Epithelial cell of prostate (primary cell): ENCODE data around the gene RIPK3.
"Not testable (repeated sequence)": the region's sequence is repeated elsewhere in the genome, so short reads cannot be mapped to it uniquely, and the experiment has no call there.

ENCODE experiments used
- DNase-seq: peaks from one replicate; pipeline ENCODE4 v3.0.0-alpha.2; 2011; ENCODE audit warnings: low read depth, low spot score
- H3K27ac ChIP-seq: fragments of 450-650 bp; 2 replicates; pipeline ENCODE4 v1.5.1; 2017; ENCODE audit warnings: mild to moderate bottlenecking

The RIPK3 gene

GRCh38 chr14:24339284-24340151 lies at the start of gene RIPK3:
Gene RIPK3, minus strand, starts transcription at chr14:24339991. Its CDS starts 165 bp downstream, at chr14:24339826.
- no peak within 1 kb of the TSS for H3K27ac ChIP-seq
- no peak for DNase-seq

GRCh38 chr14:24389226-24389848 lies 49.5 kb upstream of the RIPK3 start:
- H3K27ac ChIP-seq: no peak overlapping the region
- no peak for DNase-seq

GRCh38 chr14:24388474-24389179 lies 48.8 kb upstream of the RIPK3 start:
- no peak overlapping the region for H3K27ac ChIP-seq
- no peak for DNase-seq

DNA sequence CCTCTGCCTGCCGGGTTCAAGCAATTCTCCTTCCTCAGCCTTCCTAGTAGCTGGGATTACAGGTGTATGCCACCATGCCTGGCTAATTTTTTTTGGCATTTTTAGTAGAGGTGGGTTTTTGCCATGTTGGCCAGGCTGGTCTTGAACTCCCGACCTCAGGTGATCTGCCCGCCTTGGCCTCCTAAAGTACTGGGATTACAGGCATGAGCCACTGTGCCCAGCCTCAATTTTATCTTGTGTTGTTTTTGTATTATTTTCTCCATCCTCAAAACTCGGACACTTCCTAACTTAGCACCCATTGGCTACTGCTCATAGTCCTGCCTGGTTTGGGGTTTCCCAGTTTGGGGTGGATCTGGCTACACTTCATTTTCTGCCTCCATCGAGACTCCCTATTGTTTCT lies 47.8 kb upstream of the RIPK3 start:
- DNase-seq, H3K27ac ChIP-seq: not testable (repeated sequence)

DNA sequence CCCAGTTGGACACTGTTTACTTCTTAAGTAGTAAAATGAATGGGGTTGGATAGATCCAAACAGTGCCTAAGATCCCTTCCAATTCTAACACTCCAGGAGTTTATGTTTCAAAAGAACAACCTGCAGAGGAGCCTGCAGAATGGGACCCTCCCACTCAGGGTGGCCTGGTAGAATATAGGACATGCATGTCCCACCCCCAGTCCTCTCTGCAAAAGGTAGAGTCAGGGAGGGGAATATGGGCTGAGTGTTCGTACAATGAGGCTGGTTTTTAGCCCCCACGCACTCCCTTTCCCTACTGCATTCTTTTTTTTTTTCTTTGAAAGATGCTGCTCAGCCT lies 47.2 kb upstream of the RIPK3 start:
- DNase-seq: no peak
- no peak overlapping the region for H3K27ac ChIP-seq

DNA sequence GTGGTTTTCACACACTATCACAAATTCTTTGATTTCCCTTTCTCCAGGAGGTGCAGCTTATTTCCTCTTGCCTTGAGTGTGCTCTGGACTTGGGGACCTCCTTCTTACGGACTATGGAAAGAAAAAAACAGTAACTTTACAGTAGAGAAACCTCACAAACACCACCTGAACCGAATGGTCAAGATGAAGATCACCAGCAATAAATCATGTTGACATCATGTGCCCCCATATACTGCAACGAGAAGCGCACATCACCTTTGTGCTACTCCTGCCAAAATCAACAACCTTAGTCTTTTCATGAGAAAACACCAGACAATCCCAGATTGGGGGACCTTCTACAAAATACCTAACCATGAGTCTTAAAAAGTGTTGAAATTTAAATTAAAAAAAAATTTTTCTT lies 45.7 kb upstream of the RIPK3 start:
- no peak for DNase-seq
- no peak overlapping the region for H3K27ac ChIP-seq

DNA sequence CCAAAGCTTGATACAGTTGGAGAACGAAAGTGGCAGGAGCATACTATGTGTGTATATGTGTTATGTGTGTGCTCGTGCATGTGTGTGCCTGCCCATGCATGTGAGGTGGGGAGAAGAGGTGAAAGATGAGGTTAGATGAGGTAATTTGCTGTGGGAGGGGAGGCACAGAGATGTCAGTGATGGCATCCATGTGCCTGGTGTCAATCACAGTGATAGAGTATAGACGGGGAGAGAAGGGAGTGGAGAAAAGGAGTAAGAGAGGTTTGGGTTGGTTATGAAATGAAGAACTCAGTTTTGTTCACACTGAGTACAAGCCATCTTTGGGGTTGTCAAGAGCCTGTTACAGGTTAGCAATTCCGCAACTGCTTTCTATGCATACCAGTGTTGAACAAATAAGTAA lies 44.4 kb upstream of the RIPK3 start:
- H3K27ac ChIP-seq: no peak overlapping the region
- no peak for DNase-seq

GRCh38 chr14:24382064-24382371 lies 42.2 kb upstream of the RIPK3 start:
- DNase-seq: no peak
- no peak overlapping the region for H3K27ac ChIP-seq

DNA sequence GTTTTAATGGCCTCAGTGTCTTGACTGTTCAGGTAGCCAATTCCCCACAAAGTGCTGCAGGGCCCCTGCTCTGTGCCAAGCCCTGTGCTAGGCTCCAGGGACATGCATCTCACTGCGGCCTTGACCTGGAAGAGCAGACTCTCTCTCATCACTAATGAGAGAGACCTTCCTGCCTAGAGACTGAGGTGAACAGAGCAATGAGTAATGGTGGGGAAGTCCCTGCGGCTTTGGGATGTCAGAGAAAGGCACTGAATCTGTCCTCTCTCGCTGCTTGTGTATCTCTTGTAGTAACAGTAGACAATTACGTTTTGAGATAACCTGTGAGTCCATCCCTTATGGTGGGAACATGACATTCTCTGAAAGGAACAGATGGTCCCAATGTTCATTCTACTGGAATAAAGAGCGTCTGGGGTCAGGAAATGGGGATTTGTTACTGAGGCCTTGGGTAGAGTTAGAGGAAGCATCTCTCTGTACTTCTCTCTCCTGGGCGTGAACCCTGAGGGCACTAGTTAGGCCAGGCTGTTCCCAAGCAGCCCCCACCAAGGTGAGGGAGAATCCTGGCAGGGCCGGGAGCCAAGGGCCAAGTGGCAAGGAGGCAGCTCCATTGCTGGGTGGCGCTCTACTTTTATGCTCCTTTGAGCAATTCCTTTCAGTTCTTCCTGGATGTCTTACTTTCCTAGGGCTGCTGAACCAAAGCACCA lies 41.7 kb upstream of the RIPK3 start:
- H3K27ac ChIP-seq: no peak overlapping the region
- no peak for DNase-seq

DNA sequence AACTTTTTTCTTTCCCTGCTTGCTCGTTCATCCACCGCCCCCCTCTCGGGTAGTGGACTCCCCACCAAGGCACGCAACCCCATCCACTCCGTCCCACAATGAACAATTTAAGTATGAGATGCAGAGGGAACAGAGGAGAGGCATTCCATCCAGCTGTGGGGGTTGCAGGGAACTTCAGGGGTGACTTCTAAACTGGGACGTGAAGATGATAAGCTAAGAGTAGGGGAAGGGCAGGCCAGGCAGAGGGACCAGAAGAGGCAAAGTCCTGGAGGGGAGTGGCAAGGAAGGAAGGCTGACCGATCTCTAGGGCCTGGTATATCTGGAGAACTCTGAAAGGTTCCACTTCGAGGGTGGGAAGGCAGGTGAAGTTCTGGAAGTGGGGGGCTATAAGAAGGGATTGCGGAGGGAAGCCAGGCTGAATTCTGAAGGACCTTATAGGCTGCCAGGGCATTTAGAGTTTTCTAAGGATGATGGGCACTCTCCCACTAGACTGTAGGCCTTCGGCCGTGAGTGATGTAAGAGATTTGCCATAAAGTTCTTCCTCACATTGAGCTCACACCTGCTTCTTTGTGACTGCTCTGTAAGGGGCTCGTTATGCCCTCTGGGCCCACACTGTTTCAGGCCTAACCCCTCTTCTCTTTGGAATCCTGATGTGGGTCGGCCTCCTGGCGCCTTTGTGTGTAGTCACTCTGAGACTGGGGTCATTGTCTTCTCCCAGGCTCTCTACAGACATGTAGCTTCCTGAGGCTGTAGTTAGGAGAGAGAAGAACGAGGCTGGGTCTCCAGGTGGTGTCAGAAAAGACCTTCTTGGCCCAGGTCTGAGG lies 40.3 kb upstream of the RIPK3 start:
- no peak overlapping the region for H3K27ac ChIP-seq
- DNase-seq: no peak

DNA sequence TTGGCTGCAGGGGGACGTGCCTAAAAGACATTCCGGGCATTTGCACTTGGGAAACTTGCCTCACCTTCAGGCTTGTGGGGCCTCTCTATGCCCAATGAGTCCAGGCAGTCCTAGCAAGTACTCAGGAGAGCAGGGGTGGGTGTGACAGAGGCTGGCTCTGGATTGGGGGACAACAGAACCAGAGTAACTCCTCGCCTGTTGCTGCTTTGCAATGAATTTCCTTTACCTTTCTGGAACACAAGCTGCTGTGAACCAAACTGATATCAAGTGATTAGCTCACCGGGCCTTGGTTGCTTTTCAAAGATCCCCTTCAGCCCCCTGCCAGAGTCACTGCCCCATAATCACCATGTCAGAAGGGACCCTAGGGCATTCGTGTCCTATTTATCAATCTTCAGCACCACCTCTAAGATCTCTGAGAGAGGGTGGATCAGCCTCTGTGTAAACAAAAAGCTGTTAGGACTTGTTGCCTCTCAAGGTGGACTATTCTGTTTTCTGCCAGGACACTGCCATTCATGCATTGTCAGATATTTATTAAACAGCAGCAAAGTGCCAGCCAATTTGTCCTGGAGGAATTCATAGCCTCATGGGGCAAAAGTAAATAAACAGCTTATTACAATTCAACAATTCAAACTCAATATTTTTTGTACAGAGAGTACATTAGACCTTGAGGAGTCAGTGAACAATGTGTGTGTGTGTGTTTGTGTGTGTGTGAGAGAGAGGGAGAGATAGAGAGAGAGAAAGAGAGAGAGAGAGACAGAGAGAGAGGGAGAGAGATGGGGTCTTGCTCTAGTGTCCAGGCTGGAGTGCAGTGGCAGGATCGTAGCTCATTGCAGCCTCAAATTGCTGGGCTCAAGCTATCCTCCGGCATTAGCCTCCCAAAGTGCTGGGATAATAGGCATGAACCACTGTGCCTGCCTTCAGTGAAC lies 39.5 kb upstream of the RIPK3 start:
- no peak for DNase-seq
- H3K27ac ChIP-seq: no peak overlapping the region

DNA sequence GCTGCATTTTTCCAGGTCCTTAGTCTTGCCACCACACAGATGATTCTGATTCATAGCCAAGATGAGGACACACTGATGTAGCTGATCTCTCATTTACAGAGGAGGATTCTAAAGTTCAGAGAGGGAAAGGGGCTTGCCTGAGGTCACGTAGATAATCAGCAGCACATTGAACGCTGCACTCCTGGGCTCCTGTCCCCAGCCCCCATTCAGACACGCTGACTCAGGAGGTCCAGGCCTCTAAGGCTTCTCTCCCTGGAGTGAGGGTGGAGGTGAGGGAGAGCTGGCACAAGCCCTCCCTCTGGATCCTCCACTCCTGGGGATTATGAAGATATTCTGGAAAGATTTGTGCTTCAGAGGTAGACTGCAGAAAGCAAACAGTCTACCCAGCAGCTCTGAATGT lies 38.5 kb upstream of the RIPK3 start:
- DNase-seq: no peak
- H3K27ac ChIP-seq: no peak overlapping the region

- H3K27ac ChIP-seq: no peak overlapping the region
- DNase-seq: no peak
These were observed 37.9 kb upstream of the RIPK3 start for GRCh38 chr14:24377657-24378056.

GRCh38 chr14:24377126-24377525 lies 37.3 kb upstream of the RIPK3 start:
- no peak overlapping the region for H3K27ac ChIP-seq
- DNase-seq: no peak

GRCh38 chr14:24376448-24377070 lies 36.8 kb upstream of the RIPK3 start:
- DNase-seq: no peak
- H3K27ac ChIP-seq: no peak overlapping the region

DNA sequence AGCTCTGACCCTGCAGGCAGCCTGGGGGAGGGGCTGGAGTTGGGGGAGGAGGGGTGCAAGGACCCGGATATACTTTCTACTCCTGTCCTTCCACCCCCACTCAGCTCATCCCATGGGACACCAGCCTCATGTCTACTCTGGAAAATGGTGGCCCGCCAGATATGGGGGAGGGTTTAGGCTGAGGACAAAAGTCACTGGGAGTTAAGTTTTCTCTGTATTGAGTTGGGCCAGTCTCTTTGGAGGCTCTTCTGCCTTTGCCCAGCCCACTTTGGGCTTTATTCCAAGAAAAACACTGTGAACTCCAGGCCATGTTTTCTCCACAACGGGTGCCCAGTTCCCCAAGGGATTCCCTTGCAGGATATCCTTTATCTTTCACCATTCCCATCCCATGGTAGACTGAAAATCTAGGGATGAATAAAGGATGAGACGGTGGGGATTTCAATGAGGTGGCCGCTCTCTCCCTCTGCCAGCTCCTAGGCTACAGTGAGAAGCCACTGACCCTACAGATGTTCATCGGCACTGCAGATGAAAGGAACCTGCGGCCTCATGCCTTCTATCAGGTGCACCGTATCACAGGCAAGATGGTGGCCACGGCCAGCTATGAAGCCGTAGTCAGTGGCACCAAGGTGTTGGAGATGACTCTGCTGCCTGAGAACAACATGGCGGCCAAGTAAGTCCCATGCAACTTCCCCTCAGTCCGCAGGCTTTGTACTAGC lies 33.1 kb upstream of the RIPK3 start:
- no peak overlapping the region for H3K27ac ChIP-seq
- no peak for DNase-seq

GRCh38 chr14:24371605-24372004 lies 31.8 kb upstream of the RIPK3 start:
- not testable (repeated sequence) for DNase-seq, H3K27ac ChIP-seq

- DNase-seq: no peak
- no peak overlapping the region for H3K27ac ChIP-seq
These were observed 31.0 kb upstream of the RIPK3 start for GRCh38 chr14:24370748-24371147.
